Osteoblast (primary cell): ENCODE measurements around the gene CCDC124. TPM values are rescaled to one million over a fixed set of nuclear protein-coding genes. Genes with fewer than 3 reads are reported as not detected.

ENCODE experiments used
- DNase-seq: peaks from one replicate; pipeline ENCODE4 v3.0.0; 2011; ENCODE audit warnings: low spot score, mixed read lengths; ENCODE audit not compliant: insufficient read length; ENCODE audit errors: missing footprints
- H2AFZ ChIP-seq: 2 replicates; pipeline ENCODE4 v1.6.0; 2011; ENCODE audit warnings: mild to moderate bottlenecking, low read length
- H3K27ac ChIP-seq: 2 replicates; pipeline ENCODE4 v1.5.1; 2011; ENCODE audit warnings: mild to moderate bottlenecking, low read depth, low read length, moderate library complexity
- H3K27me3 ChIP-seq: 2 replicates; pipeline ENCODE4 v1.6.0; 2012; ENCODE audit warnings: mild to moderate bottlenecking, control low read depth, inconsistent platforms, low read length, moderate library complexity; ENCODE audit not compliant: insufficient read depth
- H3K36me3 ChIP-seq: 2 replicates; pipeline ENCODE4 v1.5.1; 2011; ENCODE audit warnings: mild to moderate bottlenecking, low read length, control low read depth, moderate library complexity; ENCODE audit not compliant: insufficient read depth
- H3K4me1 ChIP-seq: 2 replicates; pipeline ENCODE4 v1.5.1; 2011; ENCODE audit warnings: mild to moderate bottlenecking, low read length, control low read depth, moderate library complexity; ENCODE audit not compliant: insufficient read depth
- H3K4me2 ChIP-seq: 2 replicates; pipeline ENCODE4 v1.6.0; 2011; ENCODE audit warnings: mild to moderate bottlenecking, low read length; ENCODE audit not compliant: insufficient read depth
- H3K4me3 ChIP-seq: fragments of 200-600 bp; sonication (generic); 3 replicates; pipeline ENCODE4 v1.5.1; 2012; ENCODE audit warnings: mild to moderate bottlenecking, low read length, inconsistent platforms; ENCODE audit not compliant: insufficient read depth
- H3K79me2 ChIP-seq: 2 replicates; pipeline ENCODE4 v1.6.0; 2012; ENCODE audit warnings: mild to moderate bottlenecking, low read length, control low read depth, inconsistent platforms; ENCODE audit not compliant: insufficient read depth
- H3K9me3 ChIP-seq: 2 replicates; pipeline ENCODE4 v1.5.1; 2011; ENCODE audit warnings: low read depth, low read length, control low read depth
- H4K20me1 ChIP-seq: 2 replicates; pipeline ENCODE4 v1.6.0; 2012; ENCODE audit warnings: mild to moderate bottlenecking, low read length, control low read depth; ENCODE audit not compliant: insufficient read depth
- small RNA-seq: library from RNA; depleted of rRNA; stranded (forward); fragments of <200 nt; gene quantifications from one replicate; pipeline ENCODE3, GENCODE V24; 2012
- total RNA-seq: library from RNA; depleted of rRNA; stranded (reverse); fragments of >200 nt; gene quantifications from 2 replicates; pipeline ENCODE4 v1.2.3, GENCODE V29; 2012
- TF ChIP-seq, protein P1 (sequence below): IDR thresholded peaks from 2 replicates; pipeline ENCODE4 v1.5.1; 2011; ENCODE audit warnings: mild to moderate bottlenecking, low read depth, low read length, moderate library complexity; ENCODE audit errors: extremely low read depth

CCDC124 gene
- total RNA-seq, 1 donor, result 15.9 TPM

DNA sequence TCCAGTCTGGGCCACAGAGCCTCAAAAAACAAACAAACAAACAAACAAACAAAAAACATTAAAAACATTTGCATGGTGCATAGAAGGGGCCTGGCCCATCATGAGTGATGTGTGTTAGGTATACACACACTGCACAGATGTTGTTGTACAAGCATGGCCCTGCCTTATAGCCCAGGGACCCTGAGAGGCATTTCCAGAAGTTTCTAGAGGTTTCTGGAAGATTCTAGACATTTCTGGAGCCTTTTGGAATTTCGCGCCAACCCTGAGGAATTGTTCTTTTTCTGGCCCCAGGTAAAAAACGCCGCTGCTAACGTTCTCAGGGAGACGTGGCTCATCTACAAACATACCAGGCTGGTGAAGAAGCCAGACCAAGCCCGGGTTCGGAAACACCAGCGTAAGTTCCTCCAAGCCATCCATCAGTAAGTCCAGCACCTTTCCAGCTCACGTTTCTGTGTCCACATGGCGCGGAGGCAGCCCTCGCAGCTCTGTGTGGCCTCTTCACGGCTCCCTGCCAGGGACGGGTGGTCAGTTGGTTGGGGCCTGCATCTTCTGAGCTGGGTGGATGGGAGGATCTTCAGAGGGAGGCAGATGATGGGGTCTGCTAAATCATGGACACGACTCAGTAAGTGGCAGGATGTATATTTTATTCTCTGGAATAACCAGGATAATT lies 56.7 kb downstream of the CCDC124 start:
- H3K4me2 ChIP-seq, result no peak overlapping the region
- no peak overlapping the region for H3K4me3 ChIP-seq
- no peaks in the 10 kb centered on the region for H3K9me3 ChIP-seq
- TF ChIP-seq, protein P1, sequence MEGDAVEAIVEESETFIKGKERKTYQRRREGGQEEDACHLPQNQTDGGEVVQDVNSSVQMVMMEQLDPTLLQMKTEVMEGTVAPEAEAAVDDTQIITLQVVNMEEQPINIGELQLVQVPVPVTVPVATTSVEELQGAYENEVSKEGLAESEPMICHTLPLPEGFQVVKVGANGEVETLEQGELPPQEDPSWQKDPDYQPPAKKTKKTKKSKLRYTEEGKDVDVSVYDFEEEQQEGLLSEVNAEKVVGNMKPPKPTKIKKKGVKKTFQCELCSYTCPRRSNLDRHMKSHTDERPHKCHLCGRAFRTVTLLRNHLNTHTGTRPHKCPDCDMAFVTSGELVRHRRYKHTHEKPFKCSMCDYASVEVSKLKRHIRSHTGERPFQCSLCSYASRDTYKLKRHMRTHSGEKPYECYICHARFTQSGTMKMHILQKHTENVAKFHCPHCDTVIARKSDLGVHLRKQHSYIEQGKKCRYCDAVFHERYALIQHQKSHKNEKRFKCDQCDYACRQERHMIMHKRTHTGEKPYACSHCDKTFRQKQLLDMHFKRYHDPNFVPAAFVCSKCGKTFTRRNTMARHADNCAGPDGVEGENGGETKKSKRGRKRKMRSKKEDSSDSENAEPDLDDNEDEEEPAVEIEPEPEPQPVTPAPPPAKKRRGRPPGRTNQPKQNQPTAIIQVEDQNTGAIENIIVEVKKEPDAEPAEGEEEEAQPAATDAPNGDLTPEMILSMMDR, result no peak
- DNase-seq, result peak; percentile 34
- H3K36me3 ChIP-seq, result no peaks in the 10 kb centered on the region
- H3K79me2 ChIP-seq, result no peaks in the 10 kb centered on the region
- H3K27ac ChIP-seq, result no peak overlapping the region
- no peaks in the 10 kb centered on the region for H4K20me1 ChIP-seq
- no peaks in the 10 kb centered on the region for H3K4me1 ChIP-seq
- H2AFZ ChIP-seq, result no peak overlapping the region
- no peaks in the 10 kb centered on the region for H3K27me3 ChIP-seq

DNA sequence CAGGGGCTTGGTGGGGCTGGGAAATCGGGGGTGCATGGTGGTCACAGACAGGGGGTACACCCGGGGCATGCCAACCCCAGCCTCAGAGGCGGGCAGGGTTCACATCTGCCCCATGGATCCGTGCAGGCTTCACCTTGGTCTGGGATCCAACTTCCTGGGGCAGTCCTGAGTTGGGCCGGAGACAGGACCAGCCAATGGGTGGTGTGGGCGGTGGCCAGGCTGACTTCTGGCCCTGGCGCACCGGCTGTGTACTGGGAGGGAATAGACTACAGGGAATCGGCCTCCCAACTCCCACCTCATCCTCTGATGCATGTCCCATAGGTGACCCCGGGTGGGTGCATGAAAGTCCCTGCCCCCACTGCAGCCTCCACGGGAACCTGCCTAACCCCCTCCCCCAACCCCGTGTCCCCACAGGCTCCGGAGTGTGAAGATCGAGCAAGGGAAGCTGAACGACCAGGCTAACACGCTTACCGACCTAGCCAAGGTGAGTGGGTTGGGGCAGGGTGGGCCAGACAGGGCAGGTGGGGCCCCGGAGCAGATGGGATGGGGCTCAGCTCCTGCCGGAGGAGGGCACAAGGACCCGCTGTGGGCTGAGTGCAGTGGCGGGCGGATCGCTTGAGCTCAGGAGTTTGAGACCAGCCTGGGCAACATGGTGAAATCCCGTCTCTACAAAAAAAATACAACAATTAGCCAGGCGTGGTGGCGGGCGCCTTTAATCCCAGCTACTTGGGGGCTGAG lies 60.4 kb downstream of the CCDC124 start:
- Histone ChIP-seq H4K20me1 (no peaks in the 10 kb centered on the region), H3K27me3 (no peaks in the 10 kb centered on the region), H2AFZ (no peak overlapping the region), H3K27ac (no peak overlapping the region), H3K9me3 (no peaks in the 10 kb centered on the region), H3K79me2 (no peaks in the 10 kb centered on the region), H3K4me1 (no peaks in the 10 kb centered on the region), H3K36me3 (no peaks in the 10 kb centered on the region), H3K4me3 (no peak overlapping the region), H3K4me2 (no peak overlapping the region)
- TF ChIP-seq, protein P1, result no peak
- peak; percentile 60 for DNase-seq

Small RNAs within 50 kb of the gene (small RNA-seq; reads per million reads assigned to genes)
- gene RNA5SP468, result not detected

Other genes with a start within 250 kb of the CCDC124 start
- under 0.01 TPM in 2 replicates for gene UNC13A, start 244.7 kb upstream of the CCDC124 start, total RNA-seq
- gene MAP1S, start 213.5 kb upstream of the CCDC124 start, total RNA-seq, result 15.2 and 16.5 TPM in 2 replicates
- 0.72 TPM in 1 of 2 replicates, not detected in the other for gene FCHO1, start 181.5 kb upstream of the CCDC124 start, total RNA-seq
- gene B3GNT3, start 137.9 kb upstream of the CCDC124 start, total RNA-seq, result not detected in 2 replicates
- gene INSL3, start 111.5 kb upstream of the CCDC124 start, total RNA-seq, result not detected in 2 replicates
- 1.8 and 2.4 TPM in 2 replicates for gene JAK3, start 85.0 kb upstream of the CCDC124 start, total RNA-seq
- gene RPL18A, start 73.1 kb upstream of the CCDC124 start, total RNA-seq, result 786 and 869 TPM in 2 replicates
- under 0.01 TPM in 2 replicates for gene SLC5A5, start 61.1 kb upstream of the CCDC124 start, total RNA-seq
- gene KCNN1, start 34.1 kb downstream of the CCDC124 start, total RNA-seq, result under 0.01 TPM in 1 of 2 replicates, not detected in the other
- 15.9 and 22.4 TPM in 2 replicates for gene ARRDC2, start 75.2 kb downstream of the CCDC124 start, total RNA-seq
- 0.29 and 0.72 TPM in 2 replicates for gene IL12RB1, start 153.9 kb downstream of the CCDC124 start, total RNA-seq
- gene MAST3, start 164.8 kb downstream of the CCDC124 start, total RNA-seq, result 5.4 and 5.6 TPM in 2 replicates
- 25.7 and 28.0 TPM in 2 replicates for gene PIK3R2, start 220.1 kb downstream of the CCDC124 start, total RNA-seq
- 110 and 126 TPM in 2 replicates for gene IFI30, start 240.8 kb downstream of the CCDC124 start, total RNA-seq